Effector memory CD8-positive, alpha-beta T cell (primary cell): Measurements from ENCODE around the gene RPL15.
"Not testable (repeated sequence)": the region's sequence is repeated elsewhere in the genome, so short reads cannot be mapped to it uniquely, and the experiment has no call there.

Source experiments
- ATAC-seq: fragments of 150-1000 bp; cut with Tn5 transposase; replicated peaks from 2 replicates; pipeline ENCODE4 v1.10.0; 2021; ENCODE audit warnings: mild to moderate bottlenecking, moderate library complexity
- DNase-seq, 3 experiments: peaks; one replicate each; pipeline ENCODE4 v3.0.0; 2021
- H3K27ac Mint-ChIP-seq, 2 donors: one replicate each; pipeline ENCODE4 v1.8.0; 2022; ENCODE audit warnings: mild to moderate bottlenecking in 2 of 2, mixed read lengths in 2 of 2, moderate library complexity in 2 of 2
- H3K27me3 Mint-ChIP-seq, 2 donors: one replicate each; pipeline ENCODE4 v1.8.0; 2022; ENCODE audit warnings: mixed read lengths in 2 of 2
- H3K36me3 Mint-ChIP-seq: one replicate; pipeline ENCODE4 v1.8.0; 2022; ENCODE audit warnings: mild to moderate bottlenecking, moderate library complexity, mixed read lengths; ENCODE audit not compliant: insufficient read depth
- H3K4me1 Mint-ChIP-seq, 2 donors: one replicate each; pipeline ENCODE4 v1.8.0; 2022; ENCODE audit warnings: low read depth in 2 of 2, mixed read lengths in 2 of 2
- H3K4me3 Mint-ChIP-seq, 2 donors: one replicate each; pipeline ENCODE4 v1.8.0; 2022; ENCODE audit warnings: mild to moderate bottlenecking in 2 of 2, mixed read lengths in 2 of 2, moderate library complexity in 2 of 2
- H3K9me3 Mint-ChIP-seq, 2 donors: one replicate each; pipeline ENCODE4 v1.8.0; 2022; ENCODE audit warnings: mixed read lengths in 2 of 2

RPL15 gene

DNA sequence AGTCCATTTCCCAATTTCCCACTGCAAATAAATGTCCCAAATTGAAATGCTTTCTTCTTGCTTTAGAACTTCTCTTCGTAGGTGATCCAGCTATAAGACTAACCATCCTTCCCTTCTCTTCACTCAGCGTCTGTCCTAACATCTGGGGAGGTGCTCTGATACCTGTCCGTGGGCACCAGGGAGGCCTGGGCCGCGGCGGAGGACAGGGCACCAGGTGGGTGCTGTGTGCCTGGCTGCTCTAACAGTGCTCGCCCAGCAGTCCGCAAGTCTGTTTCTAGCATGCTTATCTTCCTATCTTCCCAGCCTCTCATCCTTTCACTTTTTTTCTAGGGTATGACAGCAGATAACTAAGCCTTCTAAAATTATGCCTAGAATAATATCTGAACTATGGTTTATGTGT lies 37.4 kb upstream of the RPL15 start:
- H3K9me3 Mint-ChIP-seq, result no peaks in the 10 kb centered on the region
- no peak for ATAC-seq
- no peak for DNase-seq
- peak overlapping the region in 1 of 2 donors; percentile 20 for H3K27ac Mint-ChIP-seq
- no peaks in the 10 kb centered on the region for H3K36me3 Mint-ChIP-seq
- H3K4me3 Mint-ChIP-seq, result no peak overlapping the region
- peaks cover 19 to 26% of the 10 kb centered on the region in 2 donors for H3K4me1 Mint-ChIP-seq
- H3K27me3 Mint-ChIP-seq, result no peaks in the 10 kb centered on the region

DNA sequence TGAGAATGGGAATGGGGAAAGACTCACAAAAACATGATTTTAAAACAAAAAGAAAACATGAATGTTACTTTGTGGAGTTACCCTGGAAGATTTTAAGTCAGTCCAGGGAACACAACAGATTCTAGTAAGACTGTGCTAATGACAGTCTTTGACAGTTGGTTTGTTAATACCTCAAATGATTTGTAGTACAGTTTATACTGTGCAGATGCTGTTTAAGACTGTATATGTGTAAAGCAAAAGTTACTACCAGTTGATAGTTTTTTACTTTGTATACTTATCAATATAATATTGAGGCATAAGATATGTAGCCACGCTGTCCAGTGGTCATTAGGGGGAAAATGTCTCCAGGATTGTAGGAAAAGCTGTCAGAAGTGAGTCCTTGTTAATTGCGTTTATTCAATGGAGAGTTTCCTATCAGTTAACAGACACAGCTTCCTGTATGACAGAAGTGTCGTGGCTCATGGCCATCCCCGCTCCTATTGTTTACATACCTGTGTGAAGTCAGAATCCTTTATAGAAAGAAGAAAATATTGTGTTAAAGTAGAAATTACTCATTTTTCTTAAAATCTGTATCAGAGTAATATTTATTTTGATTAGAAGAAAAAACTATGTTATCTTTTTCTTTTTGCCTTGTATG lies 36.1 kb upstream of the RPL15 start:
- Mint-ChIP-seq H3K9me3 (no peaks in the 10 kb centered on the region), H3K27me3 (no peaks in the 10 kb centered on the region), H3K27ac (peak overlapping the region in 1 of 2 donors; percentile 25), H3K4me3 (no peak overlapping the region), H3K36me3 (peaks cover 3% of the 10 kb centered on the region), H3K4me1 (peaks cover 15 to 26% of the 10 kb centered on the region in 2 donors)
- ATAC-seq (no peak), DNase-seq (no peak)

DNA sequence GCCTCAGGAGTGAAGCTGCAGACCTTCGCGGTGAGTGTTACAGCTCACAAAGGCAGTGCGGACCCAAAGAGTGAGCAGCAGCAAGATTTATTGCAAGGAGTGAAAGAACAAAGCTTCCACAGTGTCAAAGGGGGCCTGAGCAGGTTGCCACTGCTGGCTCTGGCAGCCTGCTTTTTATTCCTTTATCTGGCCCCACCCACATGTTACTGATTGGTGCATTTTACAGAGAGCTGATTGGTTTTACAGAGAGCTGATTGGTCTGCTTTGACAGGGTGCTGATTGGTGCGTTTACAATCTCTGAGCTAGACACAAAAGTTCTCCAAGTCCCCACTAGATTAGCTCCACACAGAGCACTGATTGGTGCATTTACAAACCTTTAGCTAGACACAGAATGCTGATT lies 34.9 kb upstream of the RPL15 start:
- H3K9me3 Mint-ChIP-seq, H3K27ac Mint-ChIP-seq, H3K36me3 Mint-ChIP-seq, ATAC-seq, H3K4me3 Mint-ChIP-seq, H3K27me3 Mint-ChIP-seq, DNase-seq: not testable (repeated sequence)
- H3K4me1 Mint-ChIP-seq, result peaks cover 15 to 20% of the 10 kb centered on the region in 2 donors

DNA sequence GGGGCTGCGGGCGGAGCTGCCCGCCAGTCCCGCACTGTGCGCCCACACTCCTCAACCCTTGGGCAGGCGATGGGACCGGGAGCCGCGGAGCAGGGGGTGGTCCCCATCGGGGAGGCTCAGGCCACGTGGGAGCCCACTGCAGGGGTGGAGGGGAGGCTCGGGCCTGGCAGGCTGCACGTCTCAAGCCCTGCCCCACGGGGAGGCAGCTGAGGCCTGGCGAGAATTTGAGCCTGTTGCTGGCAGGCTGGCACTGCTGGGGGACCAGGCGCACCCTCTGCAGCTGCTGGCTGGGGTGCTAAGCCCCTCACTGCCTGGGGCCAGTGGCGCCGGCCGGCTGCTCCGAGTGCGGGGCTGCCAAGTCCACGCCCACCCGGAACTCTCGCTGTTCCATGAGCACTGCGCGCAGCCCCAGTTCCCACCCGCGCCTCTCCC lies 34.4 kb upstream of the RPL15 start:
- DNase-seq, result no peak
- no peak overlapping the region for H3K27ac Mint-ChIP-seq
- H3K36me3 Mint-ChIP-seq, result peaks cover 3% of the 10 kb centered on the region
- no peak for ATAC-seq
- H3K4me3 Mint-ChIP-seq, result no peak overlapping the region
- H3K27me3 Mint-ChIP-seq, result no peaks in the 10 kb centered on the region
- H3K9me3 Mint-ChIP-seq, result no peaks in the 10 kb centered on the region
- H3K4me1 Mint-ChIP-seq, result peaks cover 13 to 17% of the 10 kb centered on the region in 2 donors

DNA sequence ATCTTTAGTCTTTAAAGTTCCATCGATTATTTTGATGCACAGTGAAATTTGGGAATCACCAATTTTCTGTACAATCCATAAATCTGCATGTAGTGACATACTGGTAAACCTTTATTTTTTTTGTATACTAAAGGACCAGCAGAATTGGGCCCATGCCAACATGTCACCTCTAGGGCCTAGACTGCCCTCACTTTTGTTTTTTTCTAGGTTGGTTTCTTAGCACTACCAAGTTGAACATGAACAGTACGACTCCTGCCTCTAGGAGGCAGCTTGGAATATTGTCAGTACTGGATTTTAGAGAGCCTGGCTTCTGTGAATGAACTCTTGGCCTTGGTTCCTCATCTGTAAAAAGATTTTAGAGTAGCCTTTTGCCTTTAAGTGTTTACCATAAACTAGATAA lies 32.5 kb upstream of the RPL15 start:
- peaks cover 3% of the 10 kb centered on the region for H3K36me3 Mint-ChIP-seq
- no peak overlapping the region for H3K4me3 Mint-ChIP-seq
- ATAC-seq, result no peak
- peaks cover 3 to 7% of the 10 kb centered on the region in 2 donors for H3K4me1 Mint-ChIP-seq
- H3K9me3 Mint-ChIP-seq, result no peaks in the 10 kb centered on the region
- DNase-seq, result no peak
- no peaks in the 10 kb centered on the region for H3K27me3 Mint-ChIP-seq
- H3K27ac Mint-ChIP-seq, result peak overlapping the region in 1 of 2 donors; percentile 25

DNA sequence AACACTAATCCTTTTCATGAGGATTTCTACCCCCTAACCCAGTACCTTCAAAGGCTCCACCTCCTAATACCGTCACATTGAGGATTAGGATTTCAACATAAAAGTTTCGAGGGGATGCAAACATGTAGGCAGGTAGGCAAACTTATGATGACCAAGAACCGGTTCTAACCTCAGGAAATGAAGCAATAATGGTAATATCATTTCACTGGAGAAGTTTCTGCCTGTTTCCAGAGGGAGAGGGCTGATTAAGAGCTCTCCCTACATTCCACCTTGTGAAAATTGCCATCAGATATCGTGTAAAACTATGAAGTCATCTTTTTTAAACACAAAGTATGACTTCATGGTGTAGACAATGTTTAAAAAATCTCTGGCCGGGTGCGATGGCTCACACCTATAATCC lies 31.7 kb upstream of the RPL15 start:
- Mint-ChIP-seq H3K36me3 (peaks cover 3% of the 10 kb centered on the region), H3K27ac (peak overlapping the region in 1 of 2 donors; percentile 25)
- no peak for DNase-seq

DNA sequence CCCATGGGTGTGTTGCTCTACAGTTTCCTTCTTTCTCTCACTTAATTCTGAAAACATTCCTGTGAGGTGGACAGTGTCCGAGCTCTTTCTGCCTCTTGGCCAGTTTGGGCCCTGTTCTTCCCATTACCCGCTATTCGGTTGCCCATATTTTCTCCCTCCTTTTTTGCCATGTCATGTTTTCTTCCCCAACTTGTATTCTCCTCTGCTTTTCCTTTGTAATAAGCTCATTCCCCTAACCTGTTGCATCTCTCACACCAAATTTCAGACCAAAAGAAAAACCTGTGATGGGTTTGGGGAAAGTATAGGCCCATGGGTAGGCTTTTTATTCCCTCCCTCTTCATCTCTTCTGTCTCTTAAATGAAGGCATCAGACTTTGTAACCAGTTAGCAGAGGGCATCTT lies 30.6 kb upstream of the RPL15 start:
- H3K4me1 Mint-ChIP-seq, result peaks cover 0 to 5% of the 10 kb centered on the region in 2 donors
- H3K27ac Mint-ChIP-seq, result no peak overlapping the region
- H3K4me3 Mint-ChIP-seq, result no peak overlapping the region
- ATAC-seq (no peak), DNase-seq (no peak)
- no peaks in the 10 kb centered on the region for H3K9me3 Mint-ChIP-seq
- H3K36me3 Mint-ChIP-seq, result peaks cover 6% of the 10 kb centered on the region
- no peaks in the 10 kb centered on the region for H3K27me3 Mint-ChIP-seq

More for the DNA sequence above, 31.7 kb upstream of the RPL15 start:
- no peaks in the 10 kb centered on the region for H3K9me3 Mint-ChIP-seq
- H3K4me1 Mint-ChIP-seq, result peaks cover 0 to 5% of the 10 kb centered on the region in 2 donors
- H3K27me3 Mint-ChIP-seq, result no peaks in the 10 kb centered on the region
- no peak for ATAC-seq
- no peak overlapping the region for H3K4me3 Mint-ChIP-seq

DNA sequence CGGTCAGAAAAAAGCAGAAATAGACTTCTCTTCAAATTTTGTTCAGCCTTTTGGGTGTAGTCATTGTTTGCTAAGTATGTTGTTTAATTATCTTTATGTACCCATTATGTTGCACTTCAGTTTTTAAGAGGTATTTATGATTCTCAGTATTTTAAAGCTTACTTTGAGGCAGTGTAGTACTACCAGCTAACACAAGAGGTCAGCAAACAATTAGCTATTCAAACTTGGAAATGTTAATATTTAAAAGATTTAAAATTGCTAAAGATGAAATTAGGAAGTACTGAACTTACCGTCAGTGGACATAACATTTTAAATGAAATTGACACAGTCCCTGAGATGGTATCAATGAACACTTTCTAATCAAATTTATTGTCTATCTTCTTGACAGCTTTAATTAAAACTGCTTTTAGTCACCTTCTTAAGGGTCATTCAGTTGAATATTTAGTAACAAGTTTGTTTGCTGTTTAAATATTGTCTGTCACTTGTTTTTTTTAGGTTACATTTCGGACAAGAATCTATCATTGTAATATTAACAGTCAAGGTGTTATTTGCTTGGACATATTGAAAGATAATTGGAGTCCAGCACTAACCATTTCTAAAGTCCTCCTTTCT lies 28.2 kb upstream of the RPL15 start:
- DNase-seq (peak; percentile 5 to 25 (median 5)), ATAC-seq (peak; percentile 37)
- H3K4me1 Mint-ChIP-seq, result peaks cover 0 to 2% of the 10 kb centered on the region in 2 donors
- H3K36me3 Mint-ChIP-seq, result peaks cover 14% of the 10 kb centered on the region
- H3K9me3 Mint-ChIP-seq, result no peaks in the 10 kb centered on the region
- H3K27ac Mint-ChIP-seq, result no peak overlapping the region
- no peak overlapping the region for H3K4me3 Mint-ChIP-seq
- H3K27me3 Mint-ChIP-seq, result no peaks in the 10 kb centered on the region

DNA sequence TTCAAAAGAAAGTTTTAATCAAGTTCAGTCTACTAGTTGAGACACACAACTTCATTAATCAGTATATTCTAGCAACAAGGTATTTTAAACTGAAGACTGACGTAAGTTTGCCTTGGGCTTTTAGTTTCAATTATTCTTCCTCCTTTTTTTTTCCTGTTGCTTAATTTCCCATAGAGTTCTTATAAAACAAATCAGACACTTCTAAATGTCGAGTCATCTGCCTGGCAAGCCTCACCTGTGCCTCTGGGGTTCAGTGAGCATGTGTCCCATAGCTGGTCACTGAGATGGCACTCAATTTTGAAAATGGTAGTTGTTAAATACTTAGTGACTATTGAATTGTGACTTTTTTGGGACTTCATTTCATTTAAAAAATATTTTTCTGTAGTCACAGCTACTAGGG lies 27.5 kb upstream of the RPL15 start:
- DNase-seq (no peak), ATAC-seq (no peak)
- no peaks in the 10 kb centered on the region for H3K27me3 Mint-ChIP-seq
- H3K9me3 Mint-ChIP-seq, result no peaks in the 10 kb centered on the region
- H3K4me1 Mint-ChIP-seq, result peaks cover 0 to 2% of the 10 kb centered on the region in 2 donors
- peaks cover 15% of the 10 kb centered on the region for H3K36me3 Mint-ChIP-seq
- no peak overlapping the region for H3K27ac Mint-ChIP-seq
- H3K4me3 Mint-ChIP-seq, result no peak overlapping the region

DNA sequence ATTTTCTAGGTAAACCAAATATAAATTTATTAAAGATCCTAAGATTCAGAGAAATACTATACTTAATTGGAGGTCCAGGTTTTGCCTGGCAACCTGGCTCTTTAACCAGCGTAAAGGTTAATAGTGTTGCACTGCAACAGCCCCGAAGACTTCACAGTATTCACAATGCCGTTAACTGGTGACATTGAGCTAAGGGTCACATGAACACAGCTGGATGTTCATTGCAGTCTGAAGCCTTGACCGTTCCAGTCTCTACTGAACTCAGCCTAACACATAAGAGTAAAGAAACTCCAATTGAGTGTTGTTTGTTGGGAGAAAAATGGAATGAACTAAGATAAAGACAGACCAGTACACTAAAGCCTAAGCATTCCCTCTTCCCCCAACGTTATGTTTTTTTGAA lies 27.0 kb upstream of the RPL15 start:
- Mint-ChIP-seq H3K9me3 (no peaks in the 10 kb centered on the region), H3K27me3 (no peaks in the 10 kb centered on the region), H3K4me3 (no peak overlapping the region), H3K36me3 (peaks cover 21% of the 10 kb centered on the region), H3K27ac (no peak overlapping the region), H3K4me1 (peaks cover 0 to 2% of the 10 kb centered on the region in 2 donors)
- DNase-seq (no peak), ATAC-seq (no peak)

DNA sequence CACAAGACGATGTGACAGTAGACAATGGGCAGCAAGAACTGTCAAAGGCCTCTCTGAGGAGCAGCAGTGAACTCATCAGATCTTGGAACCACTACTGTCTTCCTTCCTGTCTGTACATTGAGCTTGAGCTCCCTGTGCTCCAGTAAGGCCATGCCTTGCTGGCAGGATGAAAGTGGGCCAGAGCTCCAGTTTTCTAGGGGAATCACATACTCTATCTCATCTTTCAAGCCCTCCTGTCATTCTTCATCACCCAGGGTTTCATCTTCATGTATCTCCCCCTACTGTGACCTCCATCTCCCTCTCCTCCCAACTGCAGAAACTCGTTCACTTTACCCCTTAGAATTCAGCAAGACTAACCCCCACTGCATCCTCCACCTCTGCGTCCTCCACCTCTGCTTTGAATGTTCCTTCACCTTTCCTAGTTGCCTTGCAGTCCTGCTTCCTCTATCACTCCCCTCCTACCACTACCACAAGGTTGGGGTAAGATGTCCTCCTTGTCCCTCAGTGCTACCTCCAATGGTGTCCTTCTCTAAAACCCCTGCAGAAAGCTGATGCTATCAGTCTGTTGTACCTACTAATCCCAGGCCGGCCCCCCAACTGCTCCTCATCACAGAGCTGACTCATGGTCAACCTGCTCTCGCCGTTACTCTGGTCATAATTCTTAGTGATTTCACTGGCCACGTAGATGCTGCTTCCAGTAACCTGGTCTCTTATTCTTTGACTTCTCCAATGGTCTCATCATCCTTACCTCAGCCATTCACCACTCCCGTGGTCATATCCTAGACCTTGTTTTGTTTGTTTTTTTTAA lies 22.5 kb upstream of the RPL15 start:
- Mint-ChIP-seq H3K9me3 (no peaks in the 10 kb centered on the region), H3K27ac (peak overlapping the region in 1 of 2 donors; percentile 76), H3K36me3 (peaks cover 23% of the 10 kb centered on the region), H3K27me3 (no peaks in the 10 kb centered on the region), H3K4me1 (peaks cover 0 to 8% of the 10 kb centered on the region in 2 donors), H3K4me3 (no peak overlapping the region)
- ATAC-seq (no peak), DNase-seq (no peak)

DNA sequence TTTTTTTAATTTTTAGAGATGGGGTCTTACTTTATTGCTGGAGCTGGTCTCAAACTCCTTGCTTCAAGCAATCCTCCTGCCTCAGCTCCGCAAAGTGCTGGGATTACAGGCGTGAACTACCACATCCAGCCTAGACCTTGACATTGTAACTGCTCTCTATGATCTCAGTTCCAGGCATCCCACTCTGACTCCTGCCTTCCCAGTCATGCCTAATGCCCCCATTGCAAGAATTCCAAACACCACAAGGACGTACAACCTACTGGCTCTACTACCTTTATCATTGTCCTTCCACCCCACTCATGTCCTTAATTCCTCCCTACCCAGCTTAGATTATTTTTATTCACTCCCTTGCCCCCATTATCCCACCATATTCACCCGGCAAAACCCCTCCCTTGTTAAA lies 21.8 kb upstream of the RPL15 start:
- no peaks in the 10 kb centered on the region for H3K27me3 Mint-ChIP-seq
- H3K4me1 Mint-ChIP-seq, result peaks cover 0 to 8% of the 10 kb centered on the region in 2 donors
- peaks cover 23% of the 10 kb centered on the region for H3K36me3 Mint-ChIP-seq
- H3K27ac Mint-ChIP-seq, result peak overlapping the region in 1 of 2 donors; percentile 76
- H3K9me3 Mint-ChIP-seq, result no peaks in the 10 kb centered on the region
- H3K4me3 Mint-ChIP-seq, result no peak overlapping the region
- ATAC-seq, result no peak
- DNase-seq, result no peak

DNA sequence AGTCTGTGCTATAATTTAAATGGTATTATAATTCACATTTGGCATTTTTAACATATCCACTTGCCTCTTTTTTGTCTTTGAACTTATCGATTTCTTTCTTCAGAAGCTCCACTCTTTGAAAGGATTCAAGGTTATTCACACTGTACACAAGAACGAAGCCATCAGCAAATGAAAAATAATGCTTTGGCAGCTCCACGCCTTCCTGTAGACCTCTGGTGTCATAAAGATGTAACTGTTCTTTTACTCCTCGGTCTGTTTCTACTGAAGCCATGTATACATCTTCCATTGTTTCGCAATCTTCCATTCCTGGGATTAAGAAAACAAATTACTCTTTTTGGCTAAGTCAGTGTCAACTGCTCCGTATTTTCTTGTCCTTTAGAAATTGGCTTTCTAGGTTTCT lies 16.2 kb upstream of the RPL15 start:
- Mint-ChIP-seq H3K36me3 (peaks cover 12% of the 10 kb centered on the region), H3K27me3 (no peaks in the 10 kb centered on the region), H3K4me1 (peaks cover 0 to 4% of the 10 kb centered on the region in 2 donors), H3K27ac (no peak overlapping the region), H3K9me3 (no peaks in the 10 kb centered on the region), H3K4me3 (no peak overlapping the region)
- DNase-seq (no peak), ATAC-seq (no peak)

DNA sequence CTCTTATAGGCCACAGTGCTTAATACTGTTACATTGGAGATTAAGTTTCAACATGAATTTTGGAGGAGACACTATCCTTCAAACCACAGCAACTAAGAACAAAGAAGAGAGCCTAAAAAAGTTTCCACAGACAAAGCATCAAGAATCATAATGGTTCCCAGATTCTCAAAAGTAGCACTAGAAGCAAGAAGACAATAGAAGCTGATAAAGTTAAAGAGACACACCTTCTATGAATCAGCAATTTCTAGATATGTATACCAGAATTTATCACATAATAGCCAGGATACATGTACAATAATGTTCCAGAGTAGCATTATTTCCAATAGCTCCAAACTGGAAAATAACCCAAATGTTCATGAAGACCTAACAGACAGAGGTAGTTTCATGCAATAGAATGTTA lies 12.4 kb upstream of the RPL15 start:
- DNase-seq, result no peak
- Mint-ChIP-seq H3K27ac (no peak overlapping the region), H3K27me3 (no peaks in the 10 kb centered on the region), H3K9me3 (no peaks in the 10 kb centered on the region), H3K4me3 (no peak overlapping the region), H3K4me1 (no peaks in the 10 kb centered on the region), H3K36me3 (peaks cover 17% of the 10 kb centered on the region)
- ATAC-seq, result no peak
